K562 (cell line): ENCODE measurements around the gene ITGAV.

Source experiments
- ZFX ChIP-seq: sonication (generic); formaldehyde crosslinking; IDR thresholded peaks from 2 replicates; pipeline ENCODE4 v1.8.0; 2022; ENCODE audit warnings: mild to moderate bottlenecking, missing genetic modification reagents, moderate library complexity
- ZNF274 ChIP-seq: IDR thresholded peaks from 2 replicates; pipeline ENCODE4 v1.6.1; 2011; ENCODE audit warnings: low read depth, mild to moderate bottlenecking, low read length, moderate library complexity, borderline replicate concordance
- TF ChIP-seq, protein P1 (sequence below): sonication (generic); formaldehyde crosslinking; IDR thresholded peaks from 2 replicates; pipeline ENCODE4 v1.9.0; 2022; ENCODE audit warnings: mild to moderate bottlenecking, missing genetic modification reagents

DNA sequence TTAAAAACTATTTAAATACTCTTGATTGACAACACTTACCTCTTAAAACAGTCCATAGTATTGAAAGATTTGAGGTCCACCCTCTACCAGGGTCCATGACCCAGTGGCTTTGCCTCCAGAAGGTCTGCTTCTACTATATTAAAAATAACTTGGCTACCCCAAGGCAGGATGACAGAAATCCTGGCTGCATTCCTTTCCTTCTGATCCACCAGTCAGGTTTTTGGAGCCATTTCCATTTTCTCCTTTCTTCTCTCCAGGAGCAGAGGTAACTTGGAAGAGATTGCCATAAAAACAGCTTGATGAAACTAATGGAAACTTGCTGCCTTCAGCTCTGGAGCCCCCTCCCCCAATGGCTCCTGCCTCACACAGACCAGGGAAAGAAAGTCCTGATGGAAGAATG lies 101.4 kb downstream of the ITGAV start:
- TF ChIP-seq ZFX (no peak), ZNF274 (no peak)
- TF ChIP-seq, protein P1, sequence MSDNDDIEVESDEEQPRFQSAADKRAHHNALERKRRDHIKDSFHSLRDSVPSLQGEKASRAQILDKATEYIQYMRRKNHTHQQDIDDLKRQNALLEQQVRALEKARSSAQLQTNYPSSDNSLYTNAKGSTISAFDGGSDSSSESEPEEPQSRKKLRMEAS (CRISPR knock-in tag) = no peak
